Fibroblast of pulmonary artery (primary cell): ENCODE measurements around the gene ELP2.

Experiments used
- DNase-seq: peaks from one replicate; pipeline ENCODE4 v3.0.0-alpha.2; 2010; ENCODE audit warnings: low read depth
- H3K4me3 ChIP-seq: replicated peaks from 2 replicates; pipeline ENCODE4 v1.5.1; 2011; ENCODE audit warnings: low read depth, mild to moderate bottlenecking, control low read depth, low read length, moderate library complexity
- CTCF ChIP-seq: IDR thresholded peaks from 2 replicates; pipeline ENCODE4 v1.5.1; 2011; ENCODE audit warnings: mild to moderate bottlenecking, control low read depth, low read length, inconsistent platforms; ENCODE audit errors: missing control alignments

ELP2 gene

GRCh38 chr18:36094431-36094830 lies 35.3 kb upstream of the ELP2 start:
- DNase-seq = no peak
- no peak overlapping the region for H3K4me3 ChIP-seq
- no peak for TF ChIP-seq CTCF

GRCh38 chr18:36095936-36096519 lies 33.7 kb upstream of the ELP2 start:
- DNase-seq = peak; percentile 89
- peak; percentile 54 for TF ChIP-seq CTCF
- H3K4me3 ChIP-seq = no peak overlapping the region

- no peak overlapping the region for H3K4me3 ChIP-seq
- no peak for DNase-seq
These were observed 32.7 kb upstream of the ELP2 start for GRCh38 chr18:36096955-36097354.

DNA sequence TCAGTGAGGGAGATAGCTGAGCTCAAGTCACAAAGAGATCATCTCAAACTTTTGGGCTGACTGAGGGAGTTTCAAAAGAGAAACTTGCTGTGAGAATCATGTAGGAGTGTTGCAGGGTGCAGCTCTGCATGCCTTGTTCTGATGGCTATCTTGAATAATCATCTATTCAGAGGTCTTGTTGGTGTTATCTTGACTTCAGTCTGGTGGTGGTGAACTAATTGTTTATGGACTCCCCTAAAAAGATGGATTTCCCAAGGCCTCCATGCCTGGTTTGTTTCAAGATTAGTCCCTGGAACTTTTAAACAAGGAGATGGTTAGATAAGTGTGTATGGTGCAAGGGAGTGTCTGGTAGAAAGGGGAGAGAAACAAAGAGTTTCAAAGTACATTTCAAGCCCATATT lies 30.4 kb upstream of the ELP2 start:
- no peak overlapping the region for H3K4me3 ChIP-seq
- DNase-seq = no peak
- no peak for TF ChIP-seq CTCF

More at GRCh38 chr18:36096955-36097354, 32.7 kb upstream of the ELP2 start:
- no peak for TF ChIP-seq CTCF

DNA sequence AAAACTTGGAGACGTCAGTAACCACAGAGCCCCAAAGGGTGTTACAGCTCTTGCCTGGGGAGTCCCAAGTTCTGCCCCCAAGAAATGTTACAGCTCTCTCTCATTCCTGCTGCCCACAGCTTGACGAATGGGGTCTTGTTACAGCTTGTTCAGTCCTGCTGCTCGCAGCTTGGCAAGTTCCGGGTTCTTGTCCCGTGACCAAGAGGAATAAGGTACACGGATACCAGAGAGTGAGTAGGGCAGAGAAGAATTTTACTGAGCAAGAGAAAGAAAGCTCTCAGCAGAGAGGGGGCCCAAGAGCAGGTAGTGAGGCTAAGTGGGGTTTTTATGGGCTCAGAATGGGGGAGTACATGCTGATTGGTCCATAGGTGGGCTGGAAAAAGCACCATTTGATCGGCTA lies 27.8 kb upstream of the ELP2 start:
- TF ChIP-seq CTCF = no peak
- no peak overlapping the region for H3K4me3 ChIP-seq
- DNase-seq = no peak

GRCh38 chr18:36104749-36105148 lies 24.9 kb upstream of the ELP2 start:
- no peak for DNase-seq
- TF ChIP-seq CTCF = no peak
- H3K4me3 ChIP-seq = no peak overlapping the region

DNA sequence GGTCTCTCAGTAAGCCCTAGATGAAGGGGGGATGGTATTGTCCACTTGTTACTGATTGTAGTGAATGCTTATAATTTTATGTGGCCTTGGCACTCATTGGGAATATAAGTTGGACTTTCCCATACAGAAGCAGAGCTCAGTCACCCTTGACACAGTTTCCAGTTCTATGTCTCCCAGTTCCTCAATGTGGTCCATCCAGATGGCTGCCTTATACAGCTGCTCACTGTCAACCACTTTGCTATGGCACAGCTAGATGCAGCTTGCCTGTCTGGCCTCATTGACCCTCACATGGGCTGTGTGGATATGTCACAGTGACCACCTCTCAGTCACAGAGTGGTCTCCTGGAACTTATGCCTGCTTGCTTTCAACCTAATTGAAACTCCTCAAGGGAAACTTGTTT lies 22.2 kb upstream of the ELP2 start:
- DNase-seq = no peak
- H3K4me3 ChIP-seq = no peak overlapping the region
- no peak for TF ChIP-seq CTCF
